HCT116 (cell line): ENCODE results near the gene RPL38.

ENCODE experiments used
- ATF3 ChIP-seq: IDR thresholded peaks from 2 replicates; pipeline ENCODE4 v1.6.1; 2012
- CTCF ChIP-seq, 3 experiments: fragments of 200-600 bp in 1 of 3; sonication (generic) in 1 of 3; IDR thresholded peaks in 2 of 3; conservative IDR thresholded peaks in 1 of 3; 2 replicates each; pipeline ENCODE4 v1.5.1; 2012 to 2017; ENCODE audit warnings: low read depth in 2 of 3, low read length in 2 of 3, antibody characterized with exemption in 1 of 3, borderline replicate concordance in 1 of 3, control low read depth in 1 of 3, mild to moderate bottlenecking in 1 of 3, mixed read lengths in 1 of 3, mixed run types in 1 of 3, moderate library complexity in 1 of 3; ENCODE audit not compliant: insufficient read depth in 1 of 3
- EGR1 ChIP-seq: IDR thresholded peaks from 2 replicates; pipeline ENCODE4 v1.6.1; 2012; ENCODE audit warnings: low read depth
- EZH2 ChIP-seq: fragments of 200-600 bp; sonication (generic); IDR thresholded peaks from 2 replicates; pipeline ENCODE4 v1.6.1; 2017; ENCODE audit warnings: antibody characterized with exemption, mixed run types
- EZH2phosphoT487 ChIP-seq: fragments of 200-600 bp; IDR thresholded peaks from 2 replicates; pipeline ENCODE4 v1.6.1; 2018; ENCODE audit warnings: antibody characterized with exemption, borderline replicate concordance
- POLR2A ChIP-seq: IDR thresholded peaks from 2 replicates; pipeline ENCODE4 v1.7.0; 2011; ENCODE audit warnings: borderline replicate concordance; ENCODE audit not compliant: insufficient read depth, insufficient read length; ENCODE audit errors: extremely low read depth
- POLR2AphosphoS5 ChIP-seq: IDR thresholded peaks from 2 replicates; pipeline ENCODE4 v1.6.1; 2011; ENCODE audit warnings: mild to moderate bottlenecking, low read depth, low read length, moderate library complexity
- RAD21 ChIP-seq: IDR thresholded peaks from 2 replicates; pipeline ENCODE4 v1.6.1; 2012; ENCODE audit warnings: low read depth, mild to moderate bottlenecking
- YY1 ChIP-seq: IDR thresholded peaks from 2 replicates; pipeline ENCODE4 v1.6.1; 2011; ENCODE audit warnings: low read length, low read depth, moderate library complexity, mild to moderate bottlenecking; ENCODE audit not compliant: insufficient replicate concordance; ENCODE audit errors: extremely low read depth
- ZNF274 ChIP-seq: fragments of 200-500 bp; sonication (Bioruptor generic); IDR thresholded peaks from 2 replicates; pipeline ENCODE4 v1.6.1; 2014; ENCODE audit warnings: mild to moderate bottlenecking, low read depth, low read length, inconsistent platforms
- TF ChIP-seq, protein P1 (sequence below): IDR thresholded peaks from 2 replicates; pipeline ENCODE4 v1.6.1; 2012; ENCODE audit warnings: low read depth
- TF ChIP-seq, protein P2 (sequence below): IDR thresholded peaks from 2 replicates; pipeline ENCODE4 v1.6.1; 2011; ENCODE audit warnings: mild to moderate bottlenecking, low read length, moderate library complexity; ENCODE audit not compliant: insufficient replicate concordance; ENCODE audit errors: extremely low read depth

DNA sequence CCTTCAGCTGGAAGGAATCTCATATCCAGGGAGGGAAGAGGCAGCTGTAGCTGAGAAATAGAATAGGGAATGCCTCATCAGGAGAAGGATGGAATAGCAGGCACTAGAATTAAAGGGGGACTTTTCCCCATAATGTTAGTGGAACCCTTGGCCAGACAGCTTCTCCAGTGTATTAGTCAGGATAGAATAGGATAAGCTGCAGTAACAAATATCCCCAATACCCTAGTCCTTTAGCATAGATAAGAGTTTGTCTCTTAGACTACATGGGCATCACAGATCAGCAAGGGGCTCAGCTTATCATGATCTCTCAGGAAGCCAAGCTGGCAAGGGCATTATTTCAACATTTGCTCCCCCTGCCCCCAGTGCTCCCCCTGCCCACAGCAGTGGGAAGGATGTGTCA is 44.7 kb upstream of the RPL38 start:
- TF ChIP-seq, protein P1, sequence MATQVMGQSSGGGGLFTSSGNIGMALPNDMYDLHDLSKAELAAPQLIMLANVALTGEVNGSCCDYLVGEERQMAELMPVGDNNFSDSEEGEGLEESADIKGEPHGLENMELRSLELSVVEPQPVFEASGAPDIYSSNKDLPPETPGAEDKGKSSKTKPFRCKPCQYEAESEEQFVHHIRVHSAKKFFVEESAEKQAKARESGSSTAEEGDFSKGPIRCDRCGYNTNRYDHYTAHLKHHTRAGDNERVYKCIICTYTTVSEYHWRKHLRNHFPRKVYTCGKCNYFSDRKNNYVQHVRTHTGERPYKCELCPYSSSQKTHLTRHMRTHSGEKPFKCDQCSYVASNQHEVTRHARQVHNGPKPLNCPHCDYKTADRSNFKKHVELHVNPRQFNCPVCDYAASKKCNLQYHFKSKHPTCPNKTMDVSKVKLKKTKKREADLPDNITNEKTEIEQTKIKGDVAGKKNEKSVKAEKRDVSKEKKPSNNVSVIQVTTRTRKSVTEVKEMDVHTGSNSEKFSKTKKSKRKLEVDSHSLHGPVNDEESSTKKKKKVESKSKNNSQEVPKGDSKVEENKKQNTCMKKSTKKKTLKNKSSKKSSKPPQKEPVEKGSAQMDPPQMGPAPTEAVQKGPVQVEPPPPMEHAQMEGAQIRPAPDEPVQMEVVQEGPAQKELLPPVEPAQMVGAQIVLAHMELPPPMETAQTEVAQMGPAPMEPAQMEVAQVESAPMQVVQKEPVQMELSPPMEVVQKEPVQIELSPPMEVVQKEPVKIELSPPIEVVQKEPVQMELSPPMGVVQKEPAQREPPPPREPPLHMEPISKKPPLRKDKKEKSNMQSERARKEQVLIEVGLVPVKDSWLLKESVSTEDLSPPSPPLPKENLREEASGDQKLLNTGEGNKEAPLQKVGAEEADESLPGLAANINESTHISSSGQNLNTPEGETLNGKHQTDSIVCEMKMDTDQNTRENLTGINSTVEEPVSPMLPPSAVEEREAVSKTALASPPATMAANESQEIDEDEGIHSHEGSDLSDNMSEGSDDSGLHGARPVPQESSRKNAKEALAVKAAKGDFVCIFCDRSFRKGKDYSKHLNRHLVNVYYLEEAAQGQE = no peak
- TF ChIP-seq CTCF (IDR thresholded peaks at IDR 0.05 in 2 of 3, conservative IDR thresholded peaks at IDR 0.05 in 1 of 3; ENCODE audit: borderline replicate concordance in 1 of 3, insufficient read depth in 1 of 3, low read depth in 2 of 3, low read length in 2 of 3) (no peak), ZNF274 (no peak), YY1 (no peak), EZH2 (no peak), RAD21 (no peak), POLR2AphosphoS5 (no peak), ATF3 (no peak), EZH2phosphoT487 (no peak), POLR2A (no peak), EGR1 (no peak)
- TF ChIP-seq, protein P2, sequence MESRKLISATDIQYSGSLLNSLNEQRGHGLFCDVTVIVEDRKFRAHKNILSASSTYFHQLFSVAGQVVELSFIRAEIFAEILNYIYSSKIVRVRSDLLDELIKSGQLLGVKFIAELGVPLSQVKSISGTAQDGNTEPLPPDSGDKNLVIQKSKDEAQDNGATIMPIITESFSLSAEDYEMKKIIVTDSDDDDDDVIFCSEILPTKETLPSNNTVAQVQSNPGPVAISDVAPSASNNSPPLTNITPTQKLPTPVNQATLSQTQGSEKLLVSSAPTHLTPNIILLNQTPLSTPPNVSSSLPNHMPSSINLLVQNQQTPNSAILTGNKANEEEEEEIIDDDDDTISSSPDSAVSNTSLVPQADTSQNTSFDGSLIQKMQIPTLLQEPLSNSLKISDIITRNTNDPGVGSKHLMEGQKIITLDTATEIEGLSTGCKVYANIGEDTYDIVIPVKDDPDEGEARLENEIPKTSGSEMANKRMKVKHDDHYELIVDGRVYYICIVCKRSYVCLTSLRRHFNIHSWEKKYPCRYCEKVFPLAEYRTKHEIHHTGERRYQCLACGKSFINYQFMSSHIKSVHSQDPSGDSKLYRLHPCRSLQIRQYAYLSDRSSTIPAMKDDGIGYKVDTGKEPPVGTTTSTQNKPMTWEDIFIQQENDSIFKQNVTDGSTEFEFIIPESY = no peak
